ENCODE results near the gene ARL5C.

- TF ChIP-seq CTCF (IDR thresholded peaks at IDR 0.05) (no peak), MAX (CRISPR knock-in tag; IDR thresholded peaks at IDR 0.05) (no peak), NR2C2 (CRISPR knock-in tag; IDR thresholded peaks at IDR 0.05) (no peak), JUN (CRISPR knock-in tag; IDR thresholded peaks at IDR 0.05) (no peak), ZNF219 (CRISPR knock-in tag; IDR thresholded peaks at IDR 0.05; ENCODE audit: borderline replicate concordance) (no peak), FOXJ3 (CRISPR knock-in tag; IDR thresholded peaks at IDR 0.05; ENCODE audit: borderline replicate concordance) (no peak), SP1 (CRISPR knock-in tag; conservative IDR thresholded peaks at IDR 0.05) (no peak), E2F1 (CRISPR knock-in tag; IDR thresholded peaks at IDR 0.05) (no peak), NFYB (CRISPR knock-in tag; conservative IDR thresholded peaks at IDR 0.05; ENCODE audit: low read depth) (no peak), CDX4 (CRISPR knock-in tag; IDR thresholded peaks at IDR 0.05; ENCODE audit: borderline replicate concordance) (no peak)
- TF ChIP-seq, protein P1, sequence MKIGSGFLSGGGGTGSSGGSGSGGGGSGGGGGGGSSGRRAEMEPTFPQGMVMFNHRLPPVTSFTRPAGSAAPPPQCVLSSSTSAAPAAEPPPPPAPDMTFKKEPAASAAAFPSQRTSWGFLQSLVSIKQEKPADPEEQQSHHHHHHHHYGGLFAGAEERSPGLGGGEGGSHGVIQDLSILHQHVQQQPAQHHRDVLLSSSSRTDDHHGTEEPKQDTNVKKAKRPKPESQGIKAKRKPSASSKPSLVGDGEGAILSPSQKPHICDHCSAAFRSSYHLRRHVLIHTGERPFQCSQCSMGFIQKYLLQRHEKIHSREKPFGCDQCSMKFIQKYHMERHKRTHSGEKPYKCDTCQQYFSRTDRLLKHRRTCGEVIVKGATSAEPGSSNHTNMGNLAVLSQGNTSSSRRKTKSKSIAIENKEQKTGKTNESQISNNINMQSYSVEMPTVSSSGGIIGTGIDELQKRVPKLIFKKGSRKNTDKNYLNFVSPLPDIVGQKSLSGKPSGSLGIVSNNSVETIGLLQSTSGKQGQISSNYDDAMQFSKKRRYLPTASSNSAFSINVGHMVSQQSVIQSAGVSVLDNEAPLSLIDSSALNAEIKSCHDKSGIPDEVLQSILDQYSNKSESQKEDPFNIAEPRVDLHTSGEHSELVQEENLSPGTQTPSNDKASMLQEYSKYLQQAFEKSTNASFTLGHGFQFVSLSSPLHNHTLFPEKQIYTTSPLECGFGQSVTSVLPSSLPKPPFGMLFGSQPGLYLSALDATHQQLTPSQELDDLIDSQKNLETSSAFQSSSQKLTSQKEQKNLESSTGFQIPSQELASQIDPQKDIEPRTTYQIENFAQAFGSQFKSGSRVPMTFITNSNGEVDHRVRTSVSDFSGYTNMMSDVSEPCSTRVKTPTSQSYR (CRISPR knock-in tag; IDR thresholded peaks at IDR 0.05): no peak
- TF ChIP-seq, protein P2, sequence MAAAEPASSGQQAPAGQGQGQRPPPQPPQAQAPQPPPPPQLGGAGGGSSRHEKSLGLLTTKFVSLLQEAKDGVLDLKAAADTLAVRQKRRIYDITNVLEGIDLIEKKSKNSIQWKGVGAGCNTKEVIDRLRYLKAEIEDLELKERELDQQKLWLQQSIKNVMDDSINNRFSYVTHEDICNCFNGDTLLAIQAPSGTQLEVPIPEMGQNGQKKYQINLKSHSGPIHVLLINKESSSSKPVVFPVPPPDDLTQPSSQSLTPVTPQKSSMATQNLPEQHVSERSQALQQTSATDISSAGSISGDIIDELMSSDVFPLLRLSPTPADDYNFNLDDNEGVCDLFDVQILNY (CRISPR knock-in tag; IDR thresholded peaks at IDR 0.05): no peak
Measured at GRCh38 chr17:39167476-39167875, 1.5 kb upstream of the ARL5C start.

Measured in WTC11 (cell line).